ENCODE data around the gene SSH2.

GRCh38 chr17:29677221-29677791 lies 252.7 kb downstream of the SSH2 start:
- TF ChIP-seq CTCF (conservative IDR thresholded peaks at IDR 0.05; ENCODE audit: low read depth, low read length) (no peak), EZH2 (IDR thresholded peaks at IDR 0.05; ENCODE audit: low read length, unreplicated experiment) (no peak)

All from PC-3 (cell line).